ENCODE measurements around the gene PLEKHJ1. TPM values are rescaled to one million over a fixed set of nuclear protein-coding genes. Genes with fewer than 3 reads are reported as not detected.

PLEKHJ1 gene
- total and polyA plus RNA-seq, 9 of the 15 experiments (the other 6 are each of a cell fraction or from before 2014, with no cell fraction given) = 1.5 to 188 (median 63.9) TPM

DNA sequence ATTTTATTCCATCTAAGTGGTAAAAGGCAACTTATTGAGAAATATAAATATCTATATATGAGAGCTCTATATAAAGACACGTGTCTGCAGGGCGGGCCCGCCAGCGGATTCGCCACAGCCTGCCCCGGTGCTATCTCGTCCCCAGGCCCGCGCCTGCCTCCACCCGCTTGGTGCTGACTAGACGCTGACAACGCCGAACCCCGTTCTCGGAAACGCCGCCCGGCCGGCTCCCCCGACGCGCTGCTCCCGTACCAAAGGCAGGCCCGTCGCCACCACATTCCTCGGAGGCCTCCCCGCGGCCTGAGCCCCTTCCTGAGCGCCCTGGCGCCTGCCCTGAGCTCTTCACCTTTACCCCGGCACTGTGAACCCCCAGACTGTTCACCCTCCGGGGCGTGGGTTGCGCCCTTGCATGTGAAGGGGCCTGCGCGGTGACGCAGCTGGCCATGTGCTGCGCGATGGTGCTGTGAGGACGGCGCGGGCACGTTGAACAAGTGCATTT is 6.0 kb downstream of the PLEKHJ1 start:
- ChIA-PET CTCF (ENCODE audit: low intra/inter-chr PET ratio) (no interaction called here), POLR2A (interaction anchor here (0.6 to 1.9 kb wide), 4 partner anchors 8 to 59 kb away, joined by 3 to 9 read pairs (median 6); no protein-coding TSS in a partner anchor)
- ATAC-seq (no peak), DNase-seq (ENCODE audit: extremely low read depth in 1 of 4, low spot score in 3 of 4) (no peak), FAIRE-seq (no peak)
- WGBS (ENCODE audit: insufficient coverage, low coverage, missing lambda C conversion rate) = 88% methylated on average over 33 of the region's 43 CpGs
- H3K79me2 ChIP-seq (ENCODE audit: control insufficient read depth, insufficient read depth, low read length) = peaks cover 28% of the 10 kb centered on the region
- no peaks in the 10 kb centered on the region for H3K27me3 ChIP-seq (ENCODE audit: control insufficient read depth in 2 of 2, insufficient read depth in 2 of 2, low read length in 2 of 2)
- TF ChIP-seq POLR2G (IDR thresholded peaks at IDR 0.05; ENCODE audit: low read depth, low read length) (peak; percentile 63; the same call in 1 of the 2 replicates), ZBTB33 (CRISPR knock-in tag; IDR thresholded peaks at IDR 0.05) (peak; percentile 67), KAT7 (CRISPR knock-in tag; IDR thresholded peaks at IDR 0.05; ENCODE audit: borderline replicate concordance) (0 out of 2 replicates have a peak, but pooled peaks have one; percentile 32), HDAC3 (IDR thresholded peaks at IDR 0.05; ENCODE audit: borderline replicate concordance, partially characterized antibody) (no peak), CBX1 (IDR thresholded peaks at IDR 0.05; ENCODE audit: low read depth) (no peak), SAFB (IDR thresholded peaks at IDR 0.05; ENCODE audit: borderline replicate concordance, low read depth, low read length) (0 out of 2 replicates have a peak, but pooled peaks have one; percentile 25), NFIX (CRISPR knock-in tag; IDR thresholded peaks at IDR 0.05; ENCODE audit: low read depth) (no peak)
- no peak overlapping the region for H3K4me3 ChIP-seq
- 0 out of 2 replicates have a peak, but pooled peaks cover 9% of the 10 kb centered on the region for H4K20me1 ChIP-seq (replicated peaks; ENCODE audit: control insufficient read depth, insufficient read depth, low read length)
- H3K9me1 ChIP-seq (ENCODE audit: control insufficient read depth, insufficient read depth, low read length) = no peaks in the 10 kb centered on the region
- no peak overlapping the region for H3K4me2 ChIP-seq (ENCODE audit: insufficient read depth, low read length)
- peaks cover 87% of the 10 kb centered on the region; the same call in 2 of the 3 replicates for H3K36me3 ChIP-seq (ENCODE audit: control insufficient read depth, insufficient read depth, low read length)
- in situ Hi-C loops (cut with MboI) (loop anchor here (10.0 kb wide), 1 partner anchor 85 kb away; no protein-coding TSS in a partner anchor), intact Hi-C loops (cut with micrococcal nuclease) (no loop called here)
- peak overlapping the region in 1 of 2 experiments; percentile 58; a peak in 1 of 4 replicates for H3K9ac ChIP-seq (ENCODE audit: insufficient read depth in 1 of 2, low read depth in 2 of 2, low read length in 2 of 2)
- H3K27ac ChIP-seq (ENCODE audit: extremely low read depth, low read depth, low read length) = no peak overlapping the region
- H3K9me3 ChIP-seq (replicated peaks; ENCODE audit: control insufficient read depth, insufficient read depth, low read depth, low read length) = no peaks in the 10 kb centered on the region
- H2AFZ ChIP-seq (ENCODE audit: low read depth, low read length) = no peak overlapping the region
- peaks cover 0 to 73% of the 10 kb centered on the region in 2 experiments; a peak in 3 of 5 replicates for H3K4me1 ChIP-seq (replicated peaks in 1 of 2; ENCODE audit: control insufficient read depth in 2 of 2, insufficient read depth in 2 of 2, low read length in 2 of 2)
- no TSS peak for BruUV-seq (replicated peaks)

All from K562 (cell line).